GM10248 (cell line): ENCODE results near the gene MLXIPL.

Experiments used
- CTCF ChIA-PET: fragments of 300-600 bp; sonication (Branson Sonifier 250); formaldehyde crosslinking; extraction: SDS; loops from one replicate; lab custom pipeline; 2021; ENCODE audit warnings: antibody characterized with exemption; lab: Yijun Ruan, JAX
- POLR2A ChIA-PET: fragments of 350-650 bp; sonication (Branson Sonifier 250); formaldehyde crosslinking; extraction: SDS; loops from one replicate; lab custom pipeline; 2020; ENCODE audit warnings: antibody characterized with exemption; lab: Yijun Ruan, JAX
- DNase-seq: peaks from one replicate; pipeline ENCODE4 v3.0.0; 2012; ENCODE audit errors: extremely low spot score
- TF ChIP-seq, protein P1 (sequence below): IDR thresholded peaks from 2 replicates; pipeline ENCODE4 v1.5.1; 2012; ENCODE audit warnings: mild to moderate bottlenecking, low read depth; ENCODE audit errors: extremely low read depth, missing control alignments, control extremely low read depth

Gene MLXIPL

DNA sequence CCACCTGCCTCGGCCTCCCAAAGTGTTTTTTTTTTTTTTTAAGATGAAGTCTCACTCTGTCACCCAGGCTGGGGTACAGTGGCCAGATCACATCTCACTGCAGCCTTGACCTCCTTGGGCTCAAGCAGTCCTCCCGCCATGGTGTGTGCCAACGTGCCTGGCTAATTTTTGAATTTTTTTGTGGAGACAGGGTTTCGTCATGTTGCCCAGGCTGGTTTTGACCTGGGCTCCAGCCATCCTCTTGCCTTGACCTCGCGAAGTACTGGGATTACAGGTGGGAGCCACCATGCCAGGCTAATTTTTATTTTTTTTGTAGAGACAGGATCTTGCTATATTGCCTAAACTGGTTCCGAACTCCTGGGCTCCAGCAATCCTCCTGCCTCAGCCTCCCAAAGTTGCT, 9.0 kb upstream of the MLXIPL start:
- POLR2A ChIA-PET: no interaction called here
- no peak for DNase-seq

DNA sequence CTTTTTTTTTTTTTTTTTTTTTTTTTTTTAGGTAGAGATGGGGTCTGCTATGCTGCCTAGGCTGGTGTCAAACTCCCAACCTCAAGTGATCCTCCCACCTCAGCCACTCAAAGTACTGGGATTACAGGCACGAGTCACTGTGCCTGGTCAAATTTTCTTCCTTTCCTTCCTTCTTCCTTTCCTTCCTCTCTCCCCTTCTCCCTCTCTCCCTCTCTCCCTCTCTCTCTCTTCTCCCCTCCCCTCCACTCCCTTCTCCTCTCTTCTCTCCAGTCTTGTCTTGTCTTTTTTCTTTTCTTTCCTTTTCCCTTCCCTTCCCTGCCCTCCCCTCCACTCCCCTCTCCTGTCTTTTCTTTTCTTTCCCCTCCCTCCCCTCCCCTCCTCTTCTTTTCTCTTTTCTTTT, 7.2 kb upstream of the MLXIPL start:
- CTCF ChIA-PET: interaction anchor here (3.6 kb wide), 1 partner anchor 25 kb away, joined by 11 read pairs; no protein-coding TSS in a partner anchor
- TF ChIP-seq, protein P1, sequence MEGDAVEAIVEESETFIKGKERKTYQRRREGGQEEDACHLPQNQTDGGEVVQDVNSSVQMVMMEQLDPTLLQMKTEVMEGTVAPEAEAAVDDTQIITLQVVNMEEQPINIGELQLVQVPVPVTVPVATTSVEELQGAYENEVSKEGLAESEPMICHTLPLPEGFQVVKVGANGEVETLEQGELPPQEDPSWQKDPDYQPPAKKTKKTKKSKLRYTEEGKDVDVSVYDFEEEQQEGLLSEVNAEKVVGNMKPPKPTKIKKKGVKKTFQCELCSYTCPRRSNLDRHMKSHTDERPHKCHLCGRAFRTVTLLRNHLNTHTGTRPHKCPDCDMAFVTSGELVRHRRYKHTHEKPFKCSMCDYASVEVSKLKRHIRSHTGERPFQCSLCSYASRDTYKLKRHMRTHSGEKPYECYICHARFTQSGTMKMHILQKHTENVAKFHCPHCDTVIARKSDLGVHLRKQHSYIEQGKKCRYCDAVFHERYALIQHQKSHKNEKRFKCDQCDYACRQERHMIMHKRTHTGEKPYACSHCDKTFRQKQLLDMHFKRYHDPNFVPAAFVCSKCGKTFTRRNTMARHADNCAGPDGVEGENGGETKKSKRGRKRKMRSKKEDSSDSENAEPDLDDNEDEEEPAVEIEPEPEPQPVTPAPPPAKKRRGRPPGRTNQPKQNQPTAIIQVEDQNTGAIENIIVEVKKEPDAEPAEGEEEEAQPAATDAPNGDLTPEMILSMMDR: no peak
- POLR2A ChIA-PET: no interaction called here
- DNase-seq: no peak

More for the DNA sequence above, 9.0 kb upstream of the MLXIPL start:
- TF ChIP-seq, protein P1: no peak
- CTCF ChIA-PET: interaction anchor here (1.0 kb wide), 1 partner anchor 92 kb away, joined by 3 read pairs; no protein-coding TSS in a partner anchor

DNA sequence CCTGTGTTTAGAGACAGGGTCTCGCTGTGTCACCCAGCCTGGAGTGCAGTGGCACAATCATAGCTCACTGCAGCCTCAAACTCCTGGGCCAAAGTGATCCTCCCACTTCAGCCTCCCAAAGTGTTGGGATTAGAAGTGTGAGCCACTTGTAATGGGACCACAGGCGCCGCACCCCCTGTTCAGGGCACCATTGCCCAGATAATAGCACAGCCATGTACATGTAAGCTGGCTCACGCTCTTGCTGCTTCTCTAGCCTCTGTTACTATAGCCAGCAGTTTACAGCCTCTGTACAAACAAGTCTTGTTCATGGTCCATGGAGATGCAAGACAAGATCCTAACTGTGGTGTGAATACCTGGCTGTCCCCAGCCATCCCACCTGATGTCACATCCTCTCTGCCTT, 4.2 kb upstream of the MLXIPL start:
- DNase-seq: no peak
- CTCF ChIA-PET: interaction anchor here (0.9 to 1.6 kb wide), 7 partner anchors 12 to 107 kb away, joined by 3 to 6 read pairs (median 3); no protein-coding TSS in a partner anchor
- POLR2A ChIA-PET: no interaction called here
- TF ChIP-seq, protein P1: no peak

DNA sequence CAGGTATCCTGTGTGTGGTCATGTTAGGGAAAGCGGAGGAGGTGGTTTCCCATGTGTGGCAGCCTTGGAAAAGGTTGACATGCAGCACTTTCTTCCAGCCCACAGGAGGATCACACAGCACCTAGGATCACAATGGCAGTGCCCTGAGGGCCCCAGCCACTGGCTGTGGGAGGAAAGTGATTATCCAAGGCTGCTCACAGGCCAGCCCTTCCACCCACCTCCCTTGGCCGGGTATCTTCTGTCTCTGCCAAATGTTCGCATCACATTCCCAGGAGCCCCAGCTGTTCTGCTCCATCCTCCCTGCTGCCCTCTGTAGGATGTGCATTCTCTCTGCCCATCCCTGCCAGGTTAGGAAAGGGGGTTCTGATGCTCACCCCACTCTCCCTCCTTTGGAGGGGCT, 2.5 kb upstream of the MLXIPL start:
- TF ChIP-seq, protein P1: no peak
- ChIA-PET CTCF (interaction anchor here (1.3 kb wide), 1 partner anchor 20 kb away, joined by 3 read pairs; no protein-coding TSS in a partner anchor), POLR2A (no interaction called here)
- DNase-seq: no peak

DNA sequence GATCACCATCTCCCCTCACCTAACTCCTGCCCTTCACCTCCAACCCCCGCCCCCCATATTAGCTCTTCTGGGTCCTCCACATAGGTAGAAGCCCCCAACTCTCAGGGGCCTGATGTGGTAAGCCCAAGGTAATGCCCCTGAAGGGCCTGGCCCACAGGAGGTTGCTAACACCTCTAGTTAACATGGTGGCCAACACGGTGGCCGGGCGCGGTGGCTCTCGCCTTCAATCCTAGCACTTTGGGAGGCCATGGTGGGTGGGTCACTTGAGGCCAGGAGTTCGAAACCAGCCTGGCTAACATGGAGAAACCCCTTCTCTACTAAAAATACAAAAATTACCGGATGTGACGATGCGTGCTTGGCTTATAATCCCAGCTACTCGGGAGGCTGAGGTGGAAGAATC, 954 bp upstream of the MLXIPL start:
- DNase-seq: no peak
- TF ChIP-seq, protein P1: no peak
- ChIA-PET POLR2A (no interaction called here), CTCF (interaction anchor here (0.9 to 1.5 kb wide), 3 partner anchors 18 to 109 kb away, joined by 3 to 5 read pairs (median 3); no protein-coding TSS in a partner anchor)

DNA sequence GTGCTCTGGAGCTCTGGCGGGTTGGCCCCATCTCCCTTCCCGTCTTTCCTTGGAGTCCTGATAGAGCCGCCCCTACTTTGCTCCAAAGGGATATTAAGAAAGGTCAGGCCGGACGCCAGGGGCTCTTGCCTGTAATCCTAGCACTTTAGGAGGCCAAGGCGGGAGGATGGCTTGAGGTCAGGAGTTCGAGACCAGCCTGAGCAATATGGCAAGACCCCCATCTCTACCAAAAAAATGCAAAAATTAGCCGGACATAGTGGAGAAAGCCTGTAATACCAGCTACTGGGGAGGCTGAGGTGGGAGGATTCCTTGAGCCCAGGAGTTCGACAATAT, 313 bp upstream of the MLXIPL start:
- DNase-seq: no peak
- CTCF ChIA-PET: interaction anchor here (0.9 to 1.5 kb wide), 2 partner anchors 18 to 110 kb away, joined by 3 to 5 read pairs; no protein-coding TSS in a partner anchor
- POLR2A ChIA-PET: no interaction called here
- TF ChIP-seq, protein P1: no peak
